Right lobe of liver (tissue), 4 donors: Measurements from ENCODE around the gene GNRH2.

ENCODE experiments used
- CTCF ChIP-seq, 4 donors: fragments of 200-600 bp in 3 of 4; fragments of 450-650 bp in 1 of 4; IDR thresholded peaks; one replicate each; pipeline versions ENCODE4 v1.5.1 to v1.8.0; 2016 to 2022; ENCODE audit warnings: antibody characterized with exemption in 4 of 4, mild to moderate bottlenecking in 2 of 4
- POLR2A ChIP-seq: fragments of 450-650 bp; IDR thresholded peaks from one replicate; pipeline ENCODE4 v1.6.1; 2017; ENCODE audit warnings: antibody characterized with exemption, mild to moderate bottlenecking
- donor health status: DM: no; HTN: no; CAD: no.
- donor health status: DM: no; HTN: no; CAD: no.
- donor health status: DM: no; HTN: yes; CAD: no.

GRCh38 chr20:3082955-3083952 is 39.8 kb downstream of the GNRH2 start:
- TF ChIP-seq CTCF (IDR thresholded peaks at IDR 0.05), result no peak
- no peak for TF ChIP-seq POLR2A
